Measurements from ENCODE around the gene PCGF3. TPM values are rescaled to one million over a fixed set of nuclear protein-coding genes. Genes with fewer than 3 reads are reported as not detected.
"Not testable (repeated sequence)": the region's sequence is repeated elsewhere in the genome, so short reads cannot be mapped to it uniquely, and the experiment has no call there.

The PCGF3 gene
- total RNA-seq, 1 donor from 2014 or later: 63.3 TPM

GRCh38 chr4:722851-723360 lies 17.3 kb downstream of the PCGF3 start:
- DNase-seq (ENCODE audit: low spot score): no peak

GRCh38 chr4:723751-724530 lies 18.3 kb downstream of the PCGF3 start:
- no peak for DNase-seq (ENCODE audit: low spot score)

- DNase-seq (ENCODE audit: low spot score): no peak
Measured at GRCh38 chr4:725391-726234, 20.0 kb downstream of the PCGF3 start.

- no peak for DNase-seq (ENCODE audit: low spot score)
Measured at GRCh38 chr4:726235-726787, 20.7 kb downstream of the PCGF3 start.

GRCh38 chr4:726838-727237 lies 21.2 kb downstream of the PCGF3 start:
- no peak for DNase-seq (ENCODE audit: low spot score)

- no peak for DNase-seq (ENCODE audit: low spot score)
Measured at GRCh38 chr4:727576-727975, 21.9 kb downstream of the PCGF3 start.

GRCh38 chr4:729336-730315 lies 24.0 kb downstream of the PCGF3 start:
- DNase-seq (ENCODE audit: low spot score): no peak

GRCh38 chr4:730511-730910 lies 24.9 kb downstream of the PCGF3 start:
- DNase-seq (ENCODE audit: low spot score): no peak

- DNase-seq (ENCODE audit: low spot score): not testable (repeated sequence)
Measured at GRCh38 chr4:730946-731904, 25.6 kb downstream of the PCGF3 start.

GRCh38 chr4:731954-732353 lies 26.3 kb downstream of the PCGF3 start:
- not testable (repeated sequence) for DNase-seq (ENCODE audit: low spot score)

- no peak for DNase-seq (ENCODE audit: low spot score)
Measured at GRCh38 chr4:732486-732885, 26.9 kb downstream of the PCGF3 start.

GRCh38 chr4:732911-733630 lies 27.4 kb downstream of the PCGF3 start:
- no peak for DNase-seq (ENCODE audit: low spot score)

GRCh38 chr4:733631-733980 lies 28.0 kb downstream of the PCGF3 start:
- no peak for DNase-seq (ENCODE audit: low spot score)

- no peak for DNase-seq (ENCODE audit: low spot score)
Measured at GRCh38 chr4:734075-734474, 28.4 kb downstream of the PCGF3 start.

- DNase-seq (ENCODE audit: low spot score): no peak
Measured at GRCh38 chr4:734951-735350, 29.3 kb downstream of the PCGF3 start.

GRCh38 chr4:735583-735982 lies 30.0 kb downstream of the PCGF3 start:
- DNase-seq (ENCODE audit: low spot score): no peak

- DNase-seq (ENCODE audit: low spot score): not testable (repeated sequence)
Measured at GRCh38 chr4:736561-736960, 30.9 kb downstream of the PCGF3 start.

GRCh38 chr4:738781-739280 lies 33.2 kb downstream of the PCGF3 start:
- DNase-seq (ENCODE audit: low spot score): no peak

GRCh38 chr4:739569-739968 lies 33.9 kb downstream of the PCGF3 start:
- no peak for DNase-seq (ENCODE audit: low spot score)

Measured in ureter (tissue), 1 donor.